Activated T-cell treated with anti-CD3 and anti-CD28 coated beads, Interleukin-2, amount 50 U/mL, for 4 hours (primary cell): ENCODE results near the gene FLII. TPM values are rescaled to one million over a fixed set of nuclear protein-coding genes. Genes with fewer than 3 reads are reported as not detected.
A peak's percentile ranks its signal among the peaks of the same experiment; 100 is the strongest.

Experiments
- ATAC-seq, 2 donors: fragments of 200-7000 bp; cut with Tn5 transposase; one replicate each; pipeline ENCODE4 v1.10.0; 2021
- DNase-seq: peaks from one replicate; pipeline ENCODE4 v3.0.0-alpha.2; 2020
- H3K27me3 Mint-ChIP-seq: one replicate; pipeline ENCODE4 v1.8.0; 2021; ENCODE audit warnings: low read depth, mixed read lengths
- H3K36me3 Mint-ChIP-seq: one replicate; pipeline ENCODE4 v1.8.0; 2022; ENCODE audit warnings: mixed read lengths; ENCODE audit not compliant: insufficient read depth
- H3K4me1 Mint-ChIP-seq: one replicate; pipeline ENCODE4 v1.8.0; 2021; ENCODE audit warnings: low read depth, mixed read lengths
- H3K4me3 Mint-ChIP-seq: one replicate; pipeline ENCODE4 v1.8.0; 2021; ENCODE audit warnings: mild to moderate bottlenecking, moderate library complexity, mixed read lengths
- H3K9me3 Mint-ChIP-seq: one replicate; pipeline ENCODE4 v1.8.0; 2021; ENCODE audit warnings: mixed read lengths
- total RNA-seq, 3 donors: library from RNA; stranded (reverse); gene quantifications; one replicate each; pipeline ENCODE4 v1.2.1, GENCODE V29; 2021

FLII gene
- total RNA-seq, 3 donors from 2014 or later = 235 to 264 (median 244) TPM

GRCh38 chr17:18267366-18267765 lies 8.8 kb upstream of the FLII start:
- DNase-seq = no peak
- no peaks in the 10 kb centered on the region for H3K9me3 Mint-ChIP-seq
- H3K27me3 Mint-ChIP-seq = no peaks in the 10 kb centered on the region
- peak in 1 of 2 donors; percentile 21 for ATAC-seq
- H3K4me1 Mint-ChIP-seq = peaks cover 4% of the 10 kb centered on the region
- no peaks in the 10 kb centered on the region for H3K36me3 Mint-ChIP-seq
- H3K4me3 Mint-ChIP-seq = no peak overlapping the region

DNA sequence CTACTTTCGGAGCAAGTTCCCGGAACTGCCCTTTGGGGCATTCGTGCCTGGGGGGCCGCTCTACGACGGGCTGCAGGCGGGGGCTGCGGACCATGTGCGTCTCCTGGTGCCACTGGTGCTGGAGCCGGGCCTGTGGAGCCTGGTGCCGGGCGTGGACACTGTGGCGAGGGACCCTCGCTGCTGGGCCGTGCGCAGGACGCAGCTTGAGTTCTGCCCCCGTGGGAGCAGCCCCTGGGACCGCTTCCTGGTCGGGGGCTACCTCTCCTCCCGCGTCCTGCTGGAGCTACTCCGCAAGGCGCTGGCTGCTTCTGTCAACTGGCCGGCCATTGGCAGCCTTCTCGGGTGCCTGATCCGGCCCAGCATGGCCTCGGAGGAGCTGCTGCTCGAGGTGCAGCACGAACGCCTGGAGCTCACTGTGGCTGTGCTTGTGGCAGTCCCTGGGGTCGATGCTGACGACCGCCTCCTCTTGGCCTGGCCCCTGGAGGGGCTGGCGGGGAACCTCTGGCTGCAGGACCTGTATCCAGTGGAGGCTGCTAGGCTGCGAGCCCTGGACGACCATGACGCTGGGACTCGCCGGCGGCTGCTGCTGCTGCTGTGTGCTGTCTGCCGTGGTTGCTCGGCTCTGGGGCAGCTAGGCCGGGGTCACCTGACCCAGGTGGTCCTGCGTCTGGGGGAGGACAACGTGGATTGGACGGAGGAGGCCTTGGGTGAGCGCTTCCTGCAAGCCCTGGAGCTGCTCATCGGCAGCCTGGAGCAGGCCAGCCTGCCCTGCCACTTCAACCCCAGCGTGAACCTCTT lies 5.5 kb upstream of the FLII start:
- Mint-ChIP-seq H3K9me3 (no peaks in the 10 kb centered on the region), H3K4me1 (peaks cover 22% of the 10 kb centered on the region), H3K4me3 (no peak overlapping the region), H3K36me3 (no peaks in the 10 kb centered on the region), H3K27me3 (no peaks in the 10 kb centered on the region)
- DNase-seq (no peak), ATAC-seq (no peak)

DNA sequence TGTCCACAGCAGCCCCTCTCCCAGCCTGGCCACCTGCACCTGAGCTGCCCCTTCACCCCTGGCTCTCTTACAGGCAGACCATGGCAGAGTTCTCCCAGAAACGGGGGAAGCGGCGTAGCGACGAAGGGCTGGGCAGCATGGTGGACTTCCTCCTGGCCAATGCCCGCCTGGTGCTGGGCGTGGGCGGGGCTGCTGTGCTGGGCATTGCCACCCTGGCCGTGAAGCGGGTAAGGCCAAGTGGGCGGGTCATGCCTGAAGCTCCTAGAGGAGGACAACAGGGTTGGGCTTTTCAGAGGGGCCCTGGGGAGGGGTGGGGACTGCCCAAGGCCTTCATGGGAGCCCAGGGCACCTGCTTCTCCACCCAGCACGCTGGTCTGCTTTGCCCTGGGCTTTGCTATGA lies 4.1 kb upstream of the FLII start:
- Mint-ChIP-seq H3K27me3 (no peaks in the 10 kb centered on the region), H3K36me3 (no peaks in the 10 kb centered on the region), H3K9me3 (no peaks in the 10 kb centered on the region), H3K4me3 (no peak overlapping the region), H3K4me1 (peaks cover 24% of the 10 kb centered on the region)
- ATAC-seq (no peak), DNase-seq (no peak)

DNA sequence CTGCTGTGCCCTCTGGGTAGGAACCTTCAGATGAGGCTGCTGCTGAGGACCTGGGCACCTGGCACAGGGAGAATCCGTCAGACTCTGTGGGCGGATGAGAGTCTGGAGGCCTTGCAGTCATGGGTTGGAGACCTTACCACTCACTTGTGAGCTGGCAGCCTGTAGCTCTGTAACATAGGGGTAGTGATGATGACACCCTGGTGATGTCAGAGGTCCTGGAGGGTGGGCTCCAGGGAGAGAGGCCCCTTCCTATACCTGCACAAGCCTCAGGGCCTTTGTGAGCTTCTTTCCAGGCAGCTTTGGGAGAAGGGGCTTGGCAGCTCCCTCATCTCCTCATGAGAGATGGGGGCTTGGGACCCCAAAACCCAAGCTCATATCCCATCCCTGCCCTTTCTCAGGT lies 3.6 kb upstream of the FLII start:
- H3K9me3 Mint-ChIP-seq = no peaks in the 10 kb centered on the region
- H3K4me3 Mint-ChIP-seq = peak overlapping the region; percentile 78
- no peaks in the 10 kb centered on the region for H3K27me3 Mint-ChIP-seq
- H3K36me3 Mint-ChIP-seq = no peaks in the 10 kb centered on the region
- peaks cover 27% of the 10 kb centered on the region for H3K4me1 Mint-ChIP-seq
- ATAC-seq (no peak), DNase-seq (no peak)

DNA sequence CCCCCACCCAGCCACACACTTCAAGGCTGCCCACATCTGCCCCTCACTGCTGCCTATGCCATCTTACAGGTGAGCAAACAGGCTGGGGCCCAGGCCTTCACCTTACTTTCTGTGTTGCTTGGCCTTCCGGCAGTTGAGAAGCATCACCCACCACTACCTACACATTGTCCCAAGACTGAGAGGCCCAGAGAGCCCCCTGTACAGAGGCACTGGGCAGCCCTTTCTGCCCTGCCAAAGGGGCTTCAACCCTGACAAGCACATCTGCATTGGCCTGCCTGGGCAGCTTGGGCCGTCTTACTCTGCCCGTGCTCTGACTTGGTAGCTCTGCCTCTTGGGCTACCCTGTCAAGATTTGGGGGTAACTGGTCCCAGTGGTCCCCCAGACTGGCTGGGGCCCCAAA lies 3.1 kb upstream of the FLII start:
- ATAC-seq (no peak), DNase-seq (no peak)
- H3K4me1 Mint-ChIP-seq = peaks cover 31% of the 10 kb centered on the region
- H3K27me3 Mint-ChIP-seq = no peaks in the 10 kb centered on the region
- no peaks in the 10 kb centered on the region for H3K36me3 Mint-ChIP-seq
- H3K9me3 Mint-ChIP-seq = no peaks in the 10 kb centered on the region
- H3K4me3 Mint-ChIP-seq = peak overlapping the region; percentile 78

GRCh38 chr17:18261146-18261515 lies 2.6 kb upstream of the FLII start:
- H3K27me3 Mint-ChIP-seq = no peaks in the 10 kb centered on the region
- DNase-seq = no peak
- H3K4me1 Mint-ChIP-seq = peaks cover 34% of the 10 kb centered on the region
- ATAC-seq = peak in 1 of 2 donors; percentile 15
- no peaks in the 10 kb centered on the region for H3K9me3 Mint-ChIP-seq
- H3K4me3 Mint-ChIP-seq = peak overlapping the region; percentile 78
- no peaks in the 10 kb centered on the region for H3K36me3 Mint-ChIP-seq

- no peaks in the 10 kb centered on the region for H3K9me3 Mint-ChIP-seq
- no peaks in the 10 kb centered on the region for H3K36me3 Mint-ChIP-seq
- H3K27me3 Mint-ChIP-seq = no peaks in the 10 kb centered on the region
- H3K4me3 Mint-ChIP-seq = peak within 1 kb of the TSS; percentile 78
- DNase-seq (peak; percentile 89), ATAC-seq (peak; percentile 90)
- peaks cover 37% of the 10 kb centered on the region for H3K4me1 Mint-ChIP-seq
Measured at GRCh38 chr17:18260332-18261145, 2.0 kb upstream of the FLII start, which contains the start of gene MIEF2. TSS of gene MIEF2 (plus strand) at chr17:18260662. CDS start at chr17:18262721, 2,059 bp downstream.

GRCh38 chr17:18259621-18260331 lies 1.2 kb upstream of the FLII start:
- Mint-ChIP-seq H3K36me3 (no peaks in the 10 kb centered on the region), H3K4me1 (peaks cover 39% of the 10 kb centered on the region), H3K9me3 (no peaks in the 10 kb centered on the region), H3K27me3 (no peaks in the 10 kb centered on the region), H3K4me3 (peak overlapping the region; percentile 78)
- DNase-seq (no peak), ATAC-seq (no peak)

GRCh38 chr17:18257982-18258355 lies 569 bp downstream of the FLII start:
- H3K4me1 Mint-ChIP-seq = peaks cover 39% of the 10 kb centered on the region

GRCh38 chr17:18257268-18257981 lies 1.1 kb downstream of the FLII start:
- Mint-ChIP-seq H3K27me3 (no peaks in the 10 kb centered on the region), H3K9me3 (no peaks in the 10 kb centered on the region), H3K36me3 (no peaks in the 10 kb centered on the region), H3K4me1 (peaks cover 39% of the 10 kb centered on the region), H3K4me3 (peak overlapping the region; percentile 96)
- ATAC-seq = no peak
- DNase-seq = no peak

More at GRCh38 chr17:18257982-18258355, 569 bp downstream of the FLII start:
- no peaks in the 10 kb centered on the region for H3K27me3 Mint-ChIP-seq
- H3K36me3 Mint-ChIP-seq = no peaks in the 10 kb centered on the region
- ATAC-seq (peak; percentile 44), DNase-seq (peak; percentile 29)
- H3K4me3 Mint-ChIP-seq = peak overlapping the region; percentile 96
- H3K9me3 Mint-ChIP-seq = no peaks in the 10 kb centered on the region

- peaks cover 36% of the 10 kb centered on the region for H3K4me1 Mint-ChIP-seq
- H3K9me3 Mint-ChIP-seq = no peaks in the 10 kb centered on the region
- H3K4me3 Mint-ChIP-seq = peak overlapping the region; percentile 96
- ATAC-seq (no peak), DNase-seq (no peak)
- peaks cover under 1% of the 10 kb centered on the region for H3K36me3 Mint-ChIP-seq
- H3K27me3 Mint-ChIP-seq = no peaks in the 10 kb centered on the region
Measured at GRCh38 chr17:18256776-18257175, 1.8 kb downstream of the FLII start.

DNA sequence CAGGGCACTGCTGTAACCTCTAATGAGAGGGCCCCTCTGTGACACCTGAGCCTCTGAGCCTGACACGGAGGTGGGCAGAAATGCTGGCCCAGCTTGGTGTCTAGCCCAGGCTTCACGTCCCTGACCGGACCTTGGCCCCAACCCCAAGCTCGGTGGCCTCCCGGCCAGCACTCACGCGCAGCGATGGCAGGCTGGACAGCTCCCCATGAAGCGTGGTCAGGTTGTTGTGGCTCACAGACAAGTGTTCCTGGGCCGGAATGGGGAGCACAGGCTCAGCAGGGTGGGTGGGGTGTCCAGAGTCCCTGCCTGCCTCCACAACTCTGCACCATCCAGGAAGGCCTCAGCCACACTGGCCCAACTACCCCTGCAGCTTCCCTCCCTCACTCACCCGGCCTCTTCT lies 2.2 kb downstream of the FLII start:
- DNase-seq = no peak
- peak overlapping the region; percentile 96 for H3K4me3 Mint-ChIP-seq
- H3K4me1 Mint-ChIP-seq = peaks cover 32% of the 10 kb centered on the region
- no peaks in the 10 kb centered on the region for H3K9me3 Mint-ChIP-seq
- no peak for ATAC-seq
- peaks cover 3% of the 10 kb centered on the region for H3K36me3 Mint-ChIP-seq
- H3K27me3 Mint-ChIP-seq = no peaks in the 10 kb centered on the region

DNA sequence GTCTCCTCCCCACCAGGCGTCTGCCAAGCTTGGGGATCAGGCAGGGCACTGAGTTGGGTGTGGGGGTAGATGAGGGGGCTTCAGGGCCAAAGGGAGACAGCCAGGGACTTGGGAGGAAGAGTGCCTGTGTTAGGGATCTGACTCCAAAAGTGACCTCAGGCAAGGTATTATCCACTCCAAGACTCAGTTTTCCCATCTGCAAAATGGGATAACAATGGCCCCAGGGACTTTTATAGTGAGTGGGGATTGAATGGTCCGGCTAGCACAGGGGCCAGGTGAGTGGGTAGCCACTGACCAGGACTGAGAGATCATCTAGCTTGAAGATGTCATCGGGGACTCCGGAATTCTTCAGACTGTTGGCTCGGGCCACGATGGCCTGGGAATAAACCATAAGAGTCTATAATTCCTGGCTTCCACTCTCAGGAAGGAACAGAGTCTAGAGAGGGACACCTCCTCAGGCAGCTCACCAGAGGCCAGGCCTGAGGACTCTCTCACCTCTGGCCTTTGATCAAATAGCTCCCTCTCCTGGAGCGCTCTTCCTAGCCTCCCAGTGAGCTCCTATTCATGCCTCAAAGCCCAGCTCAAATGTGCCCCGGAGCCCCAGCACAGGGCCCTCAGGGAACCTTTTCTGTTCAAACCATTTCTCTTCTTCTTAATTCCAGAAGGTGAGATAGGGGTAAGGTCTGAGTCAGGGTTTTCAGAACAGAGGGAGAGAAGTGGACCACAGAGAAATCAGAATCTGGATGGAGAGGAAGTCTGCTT lies 3.5 kb downstream of the FLII start:
- Mint-ChIP-seq H3K4me3 (no peak overlapping the region), H3K4me1 (peaks cover 27% of the 10 kb centered on the region), H3K27me3 (no peaks in the 10 kb centered on the region), H3K36me3 (peaks cover 13% of the 10 kb centered on the region), H3K9me3 (no peaks in the 10 kb centered on the region)
- ATAC-seq (no peak), DNase-seq (no peak)
